NCI-H1092 (cell line): ENCODE results near the gene IL15RA.
"Not testable (repeated sequence)": the region's sequence is repeated elsewhere in the genome, so short reads cannot be mapped to it uniquely, and the experiment has no call there.

Experiments used
- DNase-seq: peaks from one replicate; lab custom pipeline; 2025; lab: John Stamatoyannopoulos, UW

The IL15RA gene

GRCh38 chr10:6005856-6006395 is 28.6 kb upstream of the IL15RA start:
- DNase-seq: no peak

GRCh38 chr10:6005161-6005804 is 27.9 kb upstream of the IL15RA start:
- not testable (repeated sequence) for DNase-seq

- DNase-seq: no peak
Observed at GRCh38 chr10:6002809-6003510, 25.6 kb upstream of the IL15RA start.

- DNase-seq: no peak
Observed at GRCh38 chr10:5999440-6000165, 22.3 kb upstream of the IL15RA start.

GRCh38 chr10:5996696-5997095 is 19.4 kb upstream of the IL15RA start:
- DNase-seq: no peak

GRCh38 chr10:5992398-5992797 is 15.1 kb upstream of the IL15RA start:
- DNase-seq: no peak

GRCh38 chr10:5991708-5992107 is 14.4 kb upstream of the IL15RA start:
- no peak for DNase-seq

DNA sequence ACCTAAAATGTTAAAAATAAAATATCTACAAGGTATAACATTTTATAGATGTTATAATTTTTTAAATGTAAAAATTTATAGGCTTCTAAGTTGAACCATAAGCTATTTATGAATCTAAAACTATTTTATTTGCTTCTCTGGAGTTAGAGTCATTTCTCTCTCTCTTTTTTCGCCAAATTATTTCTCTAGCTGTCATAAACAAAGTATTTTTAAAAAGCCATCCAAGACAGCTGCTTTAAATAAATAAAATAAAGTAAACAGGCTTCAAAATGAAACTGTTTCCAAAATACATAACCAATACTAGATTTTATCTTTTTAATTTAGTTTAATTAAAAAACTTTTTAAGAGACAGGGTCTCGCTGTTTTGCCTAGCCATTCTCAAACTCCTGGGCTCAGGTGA is 12.4 kb upstream of the IL15RA start:
- no peak for DNase-seq

- no peak for DNase-seq
Observed at GRCh38 chr10:5988336-5988920, 11.1 kb upstream of the IL15RA start.

DNA sequence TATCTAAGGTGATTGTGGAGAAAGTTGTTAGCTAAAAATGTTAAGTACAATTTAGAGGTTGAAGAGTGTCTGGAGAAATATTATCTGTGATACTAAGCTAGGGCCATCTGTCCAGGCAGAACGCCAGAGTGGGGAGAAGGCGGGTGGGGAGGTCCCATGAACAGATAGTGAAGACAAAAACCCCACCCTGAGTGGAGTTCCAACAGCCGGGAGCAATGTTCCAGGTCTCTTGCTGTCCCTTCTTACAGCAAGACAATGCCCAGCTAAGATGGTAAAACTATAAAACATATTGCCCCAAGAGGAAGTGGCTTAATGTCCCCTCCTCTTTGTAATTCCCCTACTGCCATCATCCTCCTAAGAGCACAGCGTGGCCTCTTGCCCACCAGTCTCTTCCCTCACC is 10.4 kb upstream of the IL15RA start:
- DNase-seq: no peak

DNA sequence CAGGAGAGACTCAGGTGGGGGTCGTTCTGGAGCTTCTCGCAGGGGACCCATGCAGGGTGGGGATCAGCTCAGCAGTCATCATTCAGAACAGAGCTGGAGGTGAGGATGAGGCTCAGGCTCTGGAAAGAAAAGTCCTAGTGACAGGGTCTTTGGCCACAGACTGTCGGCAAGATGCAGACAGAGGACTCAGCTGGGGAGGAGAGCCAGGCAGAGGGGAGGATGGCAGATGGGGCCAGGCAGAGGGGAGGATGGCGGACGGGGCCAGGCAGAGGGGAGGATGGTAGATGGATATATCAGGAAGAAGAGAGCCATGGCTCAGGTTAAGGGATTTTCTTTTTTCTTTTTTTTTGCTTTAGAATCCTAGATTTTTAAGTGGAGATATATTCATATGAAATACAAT is 7.7 kb upstream of the IL15RA start:
- DNase-seq: no peak

DNA sequence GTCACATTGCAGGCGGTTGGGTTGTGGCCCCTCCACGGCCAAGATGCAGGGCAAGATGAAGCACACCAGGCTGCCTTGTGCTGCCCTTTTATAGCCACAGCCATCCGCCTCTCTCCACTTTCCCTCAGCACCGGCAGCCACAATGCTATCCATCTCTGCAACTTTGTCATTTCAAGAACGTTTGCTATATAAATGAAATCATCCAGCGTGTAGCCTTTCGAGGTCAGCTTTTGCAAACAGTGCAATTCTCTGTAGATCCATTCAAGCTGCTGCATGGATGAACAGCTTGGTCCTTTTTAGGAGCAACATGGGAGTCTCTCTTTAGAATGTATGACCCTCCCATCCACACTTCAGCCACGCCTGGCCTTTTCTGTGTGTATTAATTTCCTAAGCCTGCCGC is 6.4 kb upstream of the IL15RA start:
- DNase-seq: no peak

GRCh38 chr10:5981529-5981928 is 4.2 kb upstream of the IL15RA start:
- DNase-seq: no peak

GRCh38 chr10:5978230-5978489 is 817 bp upstream of the IL15RA start:
- DNase-seq: no peak

- DNase-seq: no peak
Observed at GRCh38 chr10:5976512-5977470, 552 bp downstream of the IL15RA start.

- DNase-seq: no peak
Observed at GRCh38 chr10:5975641-5976473, 1.5 kb downstream of the IL15RA start.

DNA sequence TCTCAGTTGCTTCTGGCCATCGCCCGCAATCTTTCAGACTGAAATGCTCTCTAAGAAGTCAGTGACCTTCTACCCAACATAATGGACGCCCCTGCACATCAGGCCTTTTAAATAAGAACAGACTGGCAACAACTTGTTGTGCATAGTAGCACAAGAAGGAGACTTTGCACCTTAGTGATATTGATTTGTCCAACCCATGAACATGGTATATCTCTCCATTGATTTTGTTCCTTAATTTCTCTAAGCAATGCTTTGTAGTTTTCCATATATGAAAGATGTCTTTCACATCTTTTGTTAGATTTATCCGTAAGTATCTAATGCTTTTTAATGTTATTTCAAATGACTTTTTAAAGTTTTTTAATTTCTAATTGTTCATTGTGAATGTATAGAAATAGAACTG is 4.3 kb downstream of the IL15RA start:
- no peak for DNase-seq

DNA sequence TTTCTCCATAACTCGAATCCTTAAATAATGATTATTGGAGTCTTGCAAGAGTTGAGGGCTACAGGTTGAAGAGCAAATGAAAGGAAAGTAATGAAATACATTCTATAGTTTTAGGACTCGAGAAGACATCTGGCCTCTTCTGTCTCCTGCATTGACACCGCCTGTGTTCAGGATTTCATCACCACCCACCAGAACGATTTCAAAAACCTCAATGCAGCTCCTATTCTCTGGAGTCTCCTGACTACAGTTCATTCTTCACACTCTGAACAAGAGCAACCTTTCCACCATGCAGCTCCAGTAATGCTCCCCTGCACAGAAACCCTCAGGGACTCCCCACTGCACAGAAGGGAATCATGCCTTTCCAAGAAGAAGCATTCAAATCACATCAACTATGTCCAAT is 5.5 kb downstream of the IL15RA start:
- DNase-seq: no peak

- no peak for DNase-seq
Observed at GRCh38 chr10:5971315-5971832, 6.0 kb downstream of the IL15RA start.

DNA sequence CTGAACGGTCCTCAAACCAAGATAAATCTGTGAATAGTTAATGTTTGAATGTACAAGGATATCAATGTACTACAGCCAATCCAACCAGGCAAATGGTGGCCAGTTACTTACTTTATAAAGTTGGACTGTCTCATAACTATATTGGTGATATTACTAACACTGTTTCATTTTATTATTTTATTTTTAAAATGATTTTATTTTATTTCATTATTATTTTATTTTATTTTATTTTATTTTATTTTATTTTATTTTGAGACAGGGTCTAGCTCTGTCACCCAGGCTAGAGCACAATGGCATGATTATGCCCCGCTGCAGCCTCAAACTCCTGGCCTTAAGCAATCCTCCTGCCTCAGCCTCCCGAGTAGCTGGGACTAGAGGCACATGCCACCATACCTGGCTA is 6.8 kb downstream of the IL15RA start:
- no peak for DNase-seq

GRCh38 chr10:5970066-5970465 is 7.3 kb downstream of the IL15RA start:
- DNase-seq: no peak
